Activated gamma-delta T cell (primary cell): Measurements from ENCODE around the gene SH2D2A.

ENCODE experiments used
- DNase-seq: peaks from one replicate; lab custom pipeline; 2025; lab: John Stamatoyannopoulos, UW

Gene SH2D2A

DNA sequence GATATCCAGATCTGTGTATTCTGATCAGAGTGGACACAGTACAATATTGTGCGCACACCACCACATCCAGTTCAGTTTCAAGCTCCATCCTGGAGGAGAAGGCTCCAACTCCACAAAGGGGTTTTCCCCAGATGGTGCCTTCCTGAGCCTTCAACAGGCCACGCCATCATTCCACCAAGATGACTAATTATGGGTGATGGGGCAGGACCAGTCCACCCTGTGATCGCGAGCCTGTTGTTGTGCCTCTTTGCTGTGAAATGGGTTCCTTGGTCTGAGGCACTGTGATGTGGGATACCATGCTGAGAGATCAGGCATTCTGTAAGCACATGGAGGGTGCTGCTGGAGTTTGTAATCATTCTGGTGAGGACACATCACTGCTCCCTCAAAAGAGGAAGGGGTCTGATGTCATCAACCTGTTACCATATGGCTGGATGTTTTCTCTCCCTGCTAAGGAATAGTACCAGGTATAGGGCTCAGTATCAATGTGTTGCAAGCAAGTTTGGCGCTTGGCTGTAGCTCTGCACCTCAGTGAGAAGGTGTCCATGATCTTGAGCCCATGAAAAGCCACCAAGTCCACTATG lies 6.7 kb upstream of the SH2D2A start:
- no peak for DNase-seq

DNA sequence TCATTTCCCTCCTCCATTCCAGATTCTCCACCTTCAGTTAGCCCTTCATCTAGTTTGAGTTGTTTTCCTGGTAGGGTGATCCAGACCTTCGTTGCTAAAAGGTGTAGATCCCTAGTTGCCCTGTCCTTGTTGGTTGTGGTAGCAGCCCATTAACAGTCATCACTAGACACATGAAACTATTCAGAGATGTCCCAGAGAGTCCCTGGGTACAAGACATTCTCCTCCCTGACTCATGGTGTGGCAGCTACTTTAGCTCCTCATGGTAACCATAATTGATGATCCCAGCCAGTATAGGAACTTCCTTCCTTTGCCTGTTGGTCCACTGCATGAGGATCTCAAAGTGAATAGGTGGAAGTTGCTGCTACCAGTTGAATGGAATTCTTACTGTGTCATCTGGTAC lies 6.0 kb upstream of the SH2D2A start:
- no peak for DNase-seq

DNA sequence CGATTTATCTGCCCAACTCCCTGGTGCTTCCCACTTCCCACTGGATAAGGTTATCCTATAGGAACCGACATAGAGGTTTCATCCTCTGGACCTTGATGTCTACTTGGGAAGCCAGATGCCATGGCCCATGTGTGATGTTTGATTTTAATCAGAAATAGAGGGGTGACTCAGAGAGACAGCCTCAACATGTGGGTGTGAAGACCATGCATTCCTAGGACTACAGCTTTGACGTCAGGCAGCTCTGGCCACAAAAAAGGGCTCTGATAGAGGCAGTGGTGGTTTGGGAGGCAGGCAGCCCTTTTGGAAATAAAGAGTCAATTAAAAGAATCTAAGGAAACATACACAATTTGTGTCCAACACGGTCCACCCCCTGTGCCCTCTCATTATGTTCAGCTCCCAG lies 5.2 kb upstream of the SH2D2A start:
- DNase-seq: no peak

DNA sequence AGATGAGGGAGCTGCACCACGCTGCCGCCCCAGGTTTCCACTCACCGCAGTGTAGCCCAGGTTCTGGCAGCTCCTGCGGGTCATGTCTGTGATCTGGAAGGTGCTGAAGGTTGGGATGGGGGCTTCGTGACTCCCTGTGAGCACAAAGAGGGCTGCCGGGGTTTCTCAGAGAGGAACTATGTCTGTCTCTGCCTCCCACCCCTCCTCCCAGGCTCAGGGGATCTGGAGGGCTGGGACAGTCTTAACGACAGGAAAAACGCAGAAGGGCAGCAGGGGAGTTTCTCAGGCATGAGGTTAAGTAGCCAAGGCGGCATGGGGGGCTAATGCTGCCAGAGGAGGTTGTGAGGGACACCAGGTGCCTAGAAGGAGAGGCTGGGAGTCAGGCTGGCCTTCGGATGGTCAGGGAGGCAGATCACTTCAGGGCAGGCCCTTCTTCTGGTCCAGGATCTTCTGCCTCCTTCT lies 656 bp downstream of the SH2D2A start:
- no peak for DNase-seq

GRCh38 chr1:156815307-156815826 lies 1.3 kb downstream of the SH2D2A start:
- no peak for DNase-seq

DNA sequence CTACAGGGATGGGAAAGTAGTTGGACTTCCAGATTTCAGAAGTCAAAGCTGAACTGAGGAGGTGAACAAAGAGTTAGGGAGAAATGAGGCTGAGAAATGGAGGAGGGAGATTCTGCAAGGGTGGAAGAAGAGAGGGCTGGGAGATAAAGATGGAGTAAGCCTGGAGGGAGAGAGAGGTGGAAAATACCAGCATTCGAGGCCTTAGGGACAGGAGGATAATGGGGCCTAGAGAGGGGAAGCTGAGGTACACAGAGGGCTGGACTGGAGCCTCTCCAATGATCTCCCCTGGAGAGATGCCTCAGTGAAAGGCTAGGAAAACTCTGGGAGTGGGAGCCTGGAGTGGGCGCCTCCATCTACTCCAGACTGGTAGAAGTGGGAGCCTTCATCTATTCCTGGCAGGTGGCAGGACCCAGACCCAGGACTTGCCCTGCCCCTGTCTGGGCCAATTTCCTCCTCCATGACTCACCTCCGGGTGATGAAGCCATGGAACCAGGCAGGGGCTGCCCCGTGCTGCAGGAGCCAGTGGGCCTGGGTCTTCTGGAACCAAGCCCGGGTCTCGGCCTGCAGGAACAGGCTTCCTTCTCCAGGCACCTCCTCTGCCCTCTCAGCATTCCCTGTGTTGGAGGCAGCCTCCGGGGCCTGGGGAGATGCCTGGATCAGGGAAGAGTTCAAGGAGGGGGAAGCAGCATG lies 1.9 kb downstream of the SH2D2A start:
- DNase-seq: peak; percentile 27

DNA sequence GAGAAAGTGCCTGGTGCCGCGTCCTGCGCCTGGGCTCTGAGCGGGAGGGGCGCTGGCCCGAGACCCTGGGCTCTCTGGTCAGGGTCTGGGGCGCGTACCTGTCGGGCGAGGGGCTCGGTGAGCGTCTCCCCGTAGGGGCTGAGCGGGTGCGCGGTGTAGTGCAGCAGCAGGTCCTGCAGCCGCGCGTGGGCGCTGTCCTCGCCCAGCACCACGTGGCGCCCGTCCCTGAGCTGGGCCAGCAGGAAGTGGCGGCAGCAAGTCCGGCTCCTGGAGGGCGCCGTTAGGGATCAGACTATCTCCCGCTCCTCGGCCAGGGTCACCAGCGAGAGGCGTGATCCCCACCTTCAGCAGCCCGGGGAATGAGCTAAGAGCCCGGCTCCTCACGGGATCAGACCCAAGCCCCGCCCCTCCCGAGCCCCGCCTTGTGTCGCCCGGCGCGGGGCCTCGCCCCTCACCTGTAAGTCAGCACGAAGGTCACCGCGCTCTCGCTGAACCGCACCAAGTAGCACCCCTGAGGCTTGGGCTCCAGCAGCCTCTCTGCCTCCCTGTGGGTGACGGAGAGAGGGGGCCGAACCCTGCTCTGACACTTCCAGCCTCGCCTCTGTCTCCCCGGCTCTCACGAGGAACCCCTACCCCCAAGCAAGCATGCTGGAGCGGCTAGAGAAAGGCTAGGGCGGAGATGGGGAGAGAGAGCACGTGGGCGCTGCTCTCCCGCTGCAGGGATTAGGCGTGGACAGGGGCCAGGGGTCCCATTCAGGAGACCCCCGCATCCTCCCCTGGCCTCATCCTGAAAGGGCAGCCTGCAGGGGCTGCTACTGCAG lies 2.7 kb downstream of the SH2D2A start:
- DNase-seq: peak; percentile 78

DNA sequence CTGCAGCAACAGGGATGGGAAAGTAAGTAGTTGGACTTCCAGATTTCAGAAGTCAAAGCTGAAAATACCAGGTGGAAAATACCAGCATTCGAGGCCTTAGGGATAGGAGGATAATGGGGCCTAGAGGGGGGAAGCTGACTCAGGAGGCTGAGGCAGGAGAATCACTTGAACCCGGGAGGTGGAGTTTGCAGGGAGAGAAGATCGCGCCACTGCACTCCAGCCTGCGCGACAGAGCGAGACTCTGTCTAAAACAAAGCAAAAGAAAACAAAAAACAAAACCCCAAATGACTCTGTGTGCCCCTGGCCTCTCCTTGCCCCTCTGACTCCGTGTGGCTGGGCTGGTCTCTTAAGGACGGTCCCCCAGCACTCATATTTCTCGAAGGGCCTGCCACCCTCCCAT lies 3.4 kb downstream of the SH2D2A start:
- no peak for DNase-seq

DNA sequence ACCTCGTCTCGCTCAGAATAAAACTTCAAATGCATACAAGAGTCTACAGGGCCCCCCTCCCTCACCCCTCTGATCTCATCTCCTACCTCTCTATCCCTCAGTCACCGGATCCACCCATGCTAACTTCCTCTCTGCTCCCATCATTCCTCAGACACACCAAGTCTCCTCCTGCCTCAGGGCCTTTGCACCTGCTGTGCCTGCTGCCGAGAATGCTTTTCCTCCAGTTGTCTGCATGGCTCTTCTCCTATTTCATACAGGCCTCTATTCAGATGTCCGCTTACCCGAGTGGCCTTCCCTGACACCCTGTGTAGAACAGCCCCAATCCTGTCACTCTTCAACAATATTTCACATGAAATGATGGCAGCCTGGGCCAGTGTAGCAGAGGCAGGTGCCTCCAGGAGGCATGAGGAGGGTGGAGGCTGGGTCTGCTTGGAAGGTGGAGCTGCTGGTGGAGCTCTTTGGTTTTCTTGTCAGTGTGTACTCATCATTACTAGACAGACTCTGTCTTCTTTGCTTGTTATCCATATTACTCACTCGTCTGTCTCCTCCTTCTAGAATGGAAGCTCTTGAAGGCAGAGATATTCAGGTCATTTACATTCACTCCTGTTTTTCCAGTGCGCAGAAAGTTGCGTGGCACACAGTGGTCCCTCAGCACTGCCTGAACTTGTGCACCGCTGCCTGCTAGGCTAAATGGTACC lies 4.2 kb downstream of the SH2D2A start:
- DNase-seq: no peak

- DNase-seq: no peak
Measured at GRCh38 chr1:156811168-156811567, 5.5 kb downstream of the SH2D2A start.

- DNase-seq: no peak
Measured at GRCh38 chr1:156809711-156810366, 6.8 kb downstream of the SH2D2A start.

- DNase-seq: no peak
Measured at GRCh38 chr1:156809281-156809680, 7.4 kb downstream of the SH2D2A start.

DNA sequence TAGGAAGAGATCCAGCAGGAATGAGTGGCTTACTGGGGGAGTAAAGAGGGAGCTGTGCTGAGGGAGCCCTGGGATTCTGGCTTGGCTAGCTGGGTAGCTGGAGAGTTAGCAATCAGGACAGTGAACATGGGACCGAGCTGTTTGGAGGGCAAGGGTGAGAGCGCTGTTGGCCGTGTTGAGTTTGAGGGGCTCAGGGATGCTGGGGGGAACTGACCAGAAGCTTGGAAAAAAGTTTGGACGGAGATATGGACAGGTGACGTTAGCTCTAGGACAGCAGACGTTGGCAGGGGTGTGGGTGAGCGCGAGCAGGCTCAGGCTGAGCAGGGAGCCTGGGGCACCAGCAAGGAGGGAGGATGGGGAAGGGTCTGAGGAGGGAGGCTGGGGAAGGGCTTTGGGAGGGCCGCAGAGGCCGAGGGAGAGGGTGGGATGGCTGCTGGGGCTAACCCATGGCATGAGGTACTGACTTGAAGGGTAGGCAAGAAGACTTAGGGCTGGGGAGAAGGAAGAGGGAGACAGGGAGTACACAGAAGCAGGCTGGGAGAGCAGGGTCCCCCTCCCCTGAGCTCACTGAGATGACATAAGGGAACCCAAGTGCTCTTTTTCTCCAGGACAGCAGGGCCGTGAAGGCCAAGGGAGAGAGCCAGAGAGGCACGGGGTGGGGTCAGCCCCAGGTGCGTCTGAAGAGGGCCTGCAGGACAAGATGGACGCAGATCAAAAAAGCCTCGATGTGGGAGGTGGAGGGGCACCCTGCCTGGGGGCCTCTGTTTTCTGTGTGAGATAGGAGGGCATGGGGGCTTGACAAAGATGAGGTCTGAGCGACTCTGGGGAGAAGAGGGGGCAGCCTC lies 8.2 kb downstream of the SH2D2A start:
- DNase-seq: no peak

- DNase-seq: no peak
Measured at GRCh38 chr1:156807627-156808026, 9.0 kb downstream of the SH2D2A start.

- DNase-seq: no peak
Measured at GRCh38 chr1:156806512-156807440, 9.9 kb downstream of the SH2D2A start.

GRCh38 chr1:156805766-156806511 lies 10.7 kb downstream of the SH2D2A start:
- no peak for DNase-seq

GRCh38 chr1:156804572-156805243 lies 11.9 kb downstream of the SH2D2A start:
- DNase-seq: no peak

GRCh38 chr1:156804026-156804425 lies 12.6 kb downstream of the SH2D2A start:
- no peak for DNase-seq
